CMK (cell line): ENCODE measurements around the gene ZFAND3.

Experiments used
- DNase-seq: peaks from one replicate; pipeline ENCODE4 v3.0.0-alpha.2; 2010; ENCODE audit warnings: low read depth

ZFAND3 gene

DNA sequence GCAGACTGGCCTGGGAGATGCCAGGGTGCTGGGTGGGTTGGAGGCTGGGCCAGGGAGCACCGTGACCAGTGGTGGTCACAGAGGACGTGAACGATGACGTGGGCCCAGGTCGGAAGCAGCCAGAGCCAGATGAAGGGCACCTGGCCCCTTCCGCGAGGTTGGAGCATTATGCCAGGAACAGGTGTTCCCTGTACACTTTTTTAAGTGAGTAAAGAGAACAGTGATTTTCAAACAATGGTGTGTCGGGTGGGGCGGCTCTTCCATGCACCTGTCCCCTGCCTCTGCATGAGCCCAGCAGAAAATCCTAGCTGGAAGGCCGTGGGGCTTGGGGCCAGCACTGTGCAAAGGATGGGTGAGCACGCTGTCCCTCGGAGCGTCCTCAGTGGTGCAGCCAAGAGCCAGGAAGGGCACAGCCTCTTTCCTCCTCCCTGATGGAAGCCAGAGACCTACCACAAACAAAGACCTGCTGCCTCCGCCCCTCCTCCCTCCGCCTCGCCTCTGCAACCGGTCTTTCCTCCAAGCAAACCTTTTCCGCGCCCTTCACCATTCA is 350.5 kb downstream of the ZFAND3 start:
- DNase-seq, result no peak

DNA sequence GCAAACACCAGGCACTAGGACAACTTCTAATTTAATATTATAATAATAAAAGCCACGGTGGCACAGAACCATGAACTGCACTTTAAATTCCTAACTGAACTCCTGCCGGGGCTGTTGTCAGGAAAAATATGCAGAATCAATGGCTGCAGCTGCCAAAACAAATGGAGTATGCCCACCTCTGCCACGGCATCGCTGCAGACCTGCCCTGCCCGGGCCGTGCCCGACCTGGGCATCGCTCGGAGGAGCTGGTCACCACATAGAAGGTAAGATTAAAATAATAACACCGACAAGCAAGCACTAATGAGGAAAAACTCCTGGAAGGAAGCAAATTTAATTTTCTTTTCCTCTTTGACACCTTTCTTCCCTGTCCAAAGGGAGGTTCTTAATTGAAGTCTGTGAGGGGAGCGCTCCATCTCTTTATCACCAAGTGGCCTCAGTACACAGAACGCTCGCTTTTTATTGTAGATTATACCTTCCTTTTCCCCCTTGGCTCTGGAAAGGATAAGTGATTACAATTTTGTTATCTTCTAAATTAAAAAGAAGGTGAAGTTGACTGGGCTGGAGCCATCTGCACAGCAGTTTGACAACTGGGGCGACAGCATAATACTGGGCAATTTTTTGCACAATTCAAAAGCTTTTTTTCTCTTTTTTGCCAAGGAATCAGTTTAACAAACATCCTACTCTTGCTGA is 351.3 kb downstream of the ZFAND3 start:
- DNase-seq, result no peak

DNA sequence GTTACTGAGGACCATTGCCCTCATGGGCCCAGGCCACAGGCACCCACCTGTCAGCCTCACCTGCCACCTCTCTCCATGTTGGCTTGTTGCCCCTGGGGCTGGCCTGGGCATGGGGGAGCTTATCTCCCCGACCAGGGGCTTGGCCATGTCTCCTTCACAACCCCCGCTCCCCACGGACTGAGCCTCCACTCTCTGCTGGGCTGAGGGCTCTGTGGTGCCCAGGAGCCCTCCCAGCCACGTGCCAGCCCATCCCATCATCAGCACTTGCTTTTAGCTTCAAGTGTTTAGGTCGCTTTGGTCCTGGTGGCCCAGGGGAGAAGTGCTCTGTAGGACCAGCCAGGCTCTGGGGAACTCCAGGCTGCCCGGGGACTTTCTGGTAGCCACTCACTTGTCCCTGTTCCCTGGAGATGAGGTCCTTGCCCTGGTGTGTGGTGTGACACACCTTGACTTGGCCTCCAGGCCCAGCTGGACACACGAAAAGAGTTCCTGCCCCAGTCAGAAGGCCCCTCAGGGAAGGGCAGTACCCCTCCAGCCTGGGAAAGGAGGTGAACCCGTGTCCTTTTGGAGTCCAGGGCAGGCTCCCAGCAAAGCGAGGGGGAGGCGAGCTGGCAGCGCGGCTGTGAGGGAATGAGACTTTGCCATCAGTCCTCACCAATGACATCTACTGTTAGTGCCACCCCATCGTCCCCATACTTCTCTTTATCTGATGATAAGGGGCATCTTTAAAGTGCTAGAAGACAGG is 352.6 kb downstream of the ZFAND3 start:
- no peak for DNase-seq

DNA sequence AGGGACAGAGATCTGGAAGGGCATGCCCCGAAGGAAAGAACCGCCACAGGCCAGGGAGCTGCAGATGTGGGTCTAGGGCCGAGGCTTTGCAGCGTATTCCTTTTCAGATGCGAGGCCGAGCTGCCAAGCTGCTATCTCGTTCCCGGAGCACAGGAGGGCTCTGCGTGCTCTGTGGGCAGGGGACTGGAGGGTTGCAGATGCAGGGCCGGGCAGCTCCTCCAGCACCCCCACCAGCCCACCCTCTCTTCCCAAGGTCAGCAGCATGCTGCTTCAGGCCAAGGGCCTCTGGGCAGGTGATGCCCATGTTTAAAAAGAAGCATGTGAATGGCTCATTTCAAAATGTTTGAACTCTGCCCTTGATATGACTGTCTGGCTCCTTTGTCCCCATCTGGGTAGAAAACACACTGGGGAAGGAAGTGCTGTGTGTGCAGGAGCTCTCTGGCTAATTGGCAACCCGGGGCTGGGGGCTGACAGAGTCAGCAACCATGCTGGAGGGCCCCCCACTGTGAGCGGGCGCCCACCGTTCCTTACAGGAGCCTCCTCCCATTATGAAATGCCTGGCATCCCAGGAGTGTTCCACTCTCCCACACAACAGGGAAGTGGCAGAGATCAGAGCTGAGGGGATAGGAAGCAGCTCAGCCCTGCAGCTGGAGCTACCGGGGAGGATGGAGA is 353.3 kb downstream of the ZFAND3 start:
- no peak for DNase-seq

DNA sequence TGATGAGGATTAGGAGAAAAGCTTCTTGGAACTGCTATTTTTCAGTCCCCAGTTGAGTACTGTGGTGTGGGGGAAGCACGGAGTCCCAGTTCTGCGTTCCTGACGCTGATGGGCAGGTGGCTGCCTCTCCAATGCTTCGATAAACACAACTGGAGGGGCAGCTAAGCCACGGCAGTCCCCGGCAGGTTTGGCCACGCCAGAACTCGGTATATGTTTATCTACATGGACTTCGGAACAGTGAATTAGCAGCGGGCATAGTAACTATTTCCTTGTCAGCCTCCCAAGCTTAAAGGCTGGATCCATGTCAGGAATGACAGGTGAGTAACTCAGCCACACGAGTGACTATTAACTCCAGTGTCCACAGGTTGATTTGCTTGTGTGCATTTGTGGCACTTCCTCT is 354.4 kb downstream of the ZFAND3 start:
- DNase-seq, result no peak

DNA sequence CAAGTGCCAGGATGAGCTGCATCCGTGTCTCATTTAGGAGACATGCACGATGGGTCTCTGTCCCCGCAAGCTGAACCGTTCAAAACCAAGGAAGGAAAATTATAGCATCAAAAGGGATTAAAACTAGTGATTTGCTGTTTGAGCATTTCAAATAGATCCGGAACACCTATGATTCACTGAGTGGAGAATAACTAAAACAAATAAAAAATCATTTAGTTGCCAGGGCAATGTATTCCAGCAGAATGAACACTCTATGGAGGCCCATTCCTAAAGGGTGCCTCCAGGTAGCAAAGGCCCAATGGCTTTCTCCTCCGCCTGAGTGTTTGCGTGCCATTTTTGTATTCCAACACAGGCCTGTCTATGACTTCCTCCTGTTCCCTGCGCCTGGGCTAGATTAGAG is 354.8 kb downstream of the ZFAND3 start:
- no peak for DNase-seq

DNA sequence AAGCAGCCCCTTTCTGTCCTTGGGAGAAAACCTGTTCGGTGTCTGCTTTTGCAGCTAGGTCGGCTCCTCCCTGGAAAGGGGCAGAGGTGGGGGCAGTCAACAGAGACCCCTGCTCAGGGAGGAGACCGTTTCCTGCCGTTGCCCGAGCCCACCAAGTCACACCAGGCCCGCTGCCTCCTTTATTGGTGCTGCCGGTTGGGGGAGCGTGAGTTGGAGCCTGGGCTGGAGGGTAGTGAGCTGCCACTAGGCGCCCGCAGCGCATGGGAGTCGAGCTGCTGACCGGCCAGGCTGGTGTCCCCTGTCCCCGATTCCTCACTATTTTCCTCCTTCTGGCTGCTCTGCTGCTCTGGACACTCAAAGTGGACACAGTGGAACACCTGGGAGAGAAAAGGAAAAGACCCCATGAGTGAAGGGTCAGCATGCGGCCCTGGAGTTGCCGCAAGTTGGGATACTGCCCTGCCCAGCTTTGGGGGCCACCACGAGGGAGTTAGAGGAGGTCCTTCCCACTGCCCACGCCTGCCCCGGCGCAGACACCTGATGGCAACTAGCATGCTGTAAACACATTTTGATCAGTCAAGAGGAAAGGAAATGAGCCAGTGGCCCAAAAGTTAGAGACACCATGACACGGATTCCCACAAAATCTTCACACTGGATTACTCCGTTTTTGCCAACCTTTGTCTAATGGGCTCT is 355.4 kb downstream of the ZFAND3 start:
- no peak for DNase-seq

DNA sequence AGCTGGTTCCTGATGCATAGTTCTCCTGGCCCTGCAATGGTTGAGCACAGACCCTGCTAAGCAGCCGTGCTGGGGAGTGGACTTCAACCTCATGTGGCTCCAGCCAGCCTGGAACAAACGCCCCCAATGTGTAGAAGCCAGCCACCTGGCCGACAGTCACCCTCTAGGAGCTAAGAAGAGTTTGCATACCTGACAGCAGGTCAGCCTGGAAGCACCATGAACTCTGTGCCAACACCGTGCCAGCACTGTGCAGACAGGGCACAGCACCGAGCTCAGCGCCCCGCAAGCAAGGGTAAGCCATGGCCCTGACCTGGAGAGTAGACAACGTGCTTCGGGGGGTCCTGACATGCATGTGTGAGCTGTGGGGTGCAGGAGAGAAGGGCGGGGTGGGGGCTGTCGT is 356.3 kb downstream of the ZFAND3 start:
- DNase-seq, result no peak

DNA sequence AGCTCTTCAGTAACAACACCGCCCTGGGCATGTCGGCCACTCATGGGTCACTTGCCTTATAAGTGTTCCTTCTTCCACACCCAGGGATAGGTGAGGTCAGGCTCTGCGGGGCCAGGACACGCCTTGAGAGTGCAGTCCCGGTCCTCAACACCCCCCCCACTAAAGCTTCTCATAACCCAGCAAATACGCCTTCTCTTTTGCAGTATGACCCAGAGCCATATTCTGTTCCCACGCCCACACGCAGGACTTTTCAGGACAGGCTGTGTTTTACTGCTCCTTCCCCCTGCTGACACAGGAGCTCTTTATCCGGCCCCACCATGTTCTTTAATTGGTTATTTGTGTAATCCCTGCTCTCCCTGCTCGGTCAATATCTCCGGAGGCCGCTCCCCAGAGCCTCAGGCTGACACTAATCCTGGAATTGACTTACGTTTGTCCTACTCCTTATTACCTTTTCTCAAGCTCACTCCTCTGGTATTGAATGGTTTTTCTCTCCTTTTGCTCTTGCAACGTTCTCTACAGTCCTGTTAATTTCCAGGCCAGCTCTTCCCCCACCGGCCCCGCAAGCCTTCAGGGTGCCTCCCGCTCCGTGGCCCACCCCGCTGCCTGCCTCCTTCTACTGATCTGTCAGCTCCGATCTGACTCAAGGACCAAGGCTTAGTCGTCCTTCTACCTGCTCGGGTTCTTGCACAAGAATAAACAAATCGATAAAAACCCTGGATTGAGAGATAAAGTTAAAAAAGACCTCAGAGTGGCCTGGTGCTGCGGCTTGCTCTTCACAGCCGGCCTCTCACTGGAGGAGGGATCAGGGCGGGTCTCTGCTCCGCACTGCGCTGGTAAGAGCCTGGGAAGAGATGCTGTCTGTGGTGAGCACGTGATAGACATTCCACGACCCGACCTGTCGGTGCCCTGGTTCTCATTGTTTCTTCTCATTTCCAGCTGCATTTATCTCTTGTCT is 357.5 kb downstream of the ZFAND3 start:
- no peak for DNase-seq

DNA sequence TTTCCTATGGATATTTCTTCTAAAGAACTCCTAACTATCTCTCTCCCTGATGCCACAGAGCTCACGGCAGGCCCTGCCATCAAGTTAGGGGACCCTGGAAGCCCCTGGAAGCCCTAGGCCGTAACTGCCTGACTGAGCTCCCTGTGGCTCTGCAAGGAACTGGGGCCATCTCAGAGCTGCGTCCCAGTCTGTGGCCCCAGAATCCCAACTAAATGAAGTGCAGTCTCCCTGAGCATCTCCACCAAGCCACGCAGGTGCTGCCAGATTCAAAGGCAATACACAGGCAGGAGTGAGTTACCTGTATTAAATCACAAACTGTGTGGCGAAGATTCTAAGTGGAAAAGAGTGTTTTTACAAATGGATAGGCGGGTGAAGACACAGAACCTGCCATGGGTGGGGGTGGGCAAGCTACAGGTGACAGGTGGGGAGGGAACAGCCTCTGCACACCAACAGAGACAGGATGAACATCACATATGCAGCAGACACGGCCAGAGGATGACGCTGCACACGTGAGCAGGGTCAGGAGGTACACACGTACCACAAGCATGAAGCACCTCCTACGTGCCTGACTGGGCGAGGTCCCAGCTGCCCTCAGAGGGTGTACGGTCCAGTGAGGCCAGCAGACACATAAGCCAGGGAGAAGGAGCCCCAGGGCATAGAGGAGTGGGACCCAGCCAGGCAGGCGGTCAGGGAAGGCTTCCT is 358.5 kb downstream of the ZFAND3 start:
- no peak for DNase-seq

DNA sequence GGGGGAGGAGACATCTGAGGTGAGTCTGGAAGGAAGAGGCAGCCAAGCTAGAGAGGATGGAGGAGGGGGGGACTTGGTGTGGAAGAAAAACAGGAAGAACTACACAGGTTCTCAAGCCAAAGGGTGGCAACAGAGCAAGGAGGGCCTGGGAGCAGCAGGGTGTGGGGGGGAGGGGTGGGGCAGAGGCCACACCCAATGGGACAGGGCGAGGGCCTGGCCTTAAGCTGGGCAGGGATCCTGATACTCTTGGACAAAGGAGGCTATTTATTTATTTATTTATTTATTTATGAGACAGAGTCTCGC is 359.0 kb downstream of the ZFAND3 start:
- DNase-seq, result no peak

DNA sequence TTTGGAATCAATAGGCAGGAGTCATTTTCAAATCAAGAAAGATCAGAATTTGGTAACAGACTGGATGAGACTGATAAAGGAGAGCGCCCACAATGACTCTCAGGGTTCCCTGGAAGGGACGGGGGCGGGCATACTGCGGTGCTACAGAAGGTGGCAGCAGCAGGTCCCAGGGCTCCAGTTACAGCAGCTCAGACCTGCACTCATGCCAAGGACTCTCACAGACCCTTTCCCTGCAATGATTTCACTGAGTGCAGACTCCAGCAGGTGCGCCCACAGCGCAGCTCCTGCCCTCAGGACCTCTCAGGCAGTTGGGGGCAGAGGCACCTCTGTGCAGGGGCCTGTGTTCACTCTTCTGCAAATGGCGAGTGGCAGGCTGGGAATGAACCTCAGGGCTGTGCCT is 359.8 kb downstream of the ZFAND3 start:
- DNase-seq, result no peak

DNA sequence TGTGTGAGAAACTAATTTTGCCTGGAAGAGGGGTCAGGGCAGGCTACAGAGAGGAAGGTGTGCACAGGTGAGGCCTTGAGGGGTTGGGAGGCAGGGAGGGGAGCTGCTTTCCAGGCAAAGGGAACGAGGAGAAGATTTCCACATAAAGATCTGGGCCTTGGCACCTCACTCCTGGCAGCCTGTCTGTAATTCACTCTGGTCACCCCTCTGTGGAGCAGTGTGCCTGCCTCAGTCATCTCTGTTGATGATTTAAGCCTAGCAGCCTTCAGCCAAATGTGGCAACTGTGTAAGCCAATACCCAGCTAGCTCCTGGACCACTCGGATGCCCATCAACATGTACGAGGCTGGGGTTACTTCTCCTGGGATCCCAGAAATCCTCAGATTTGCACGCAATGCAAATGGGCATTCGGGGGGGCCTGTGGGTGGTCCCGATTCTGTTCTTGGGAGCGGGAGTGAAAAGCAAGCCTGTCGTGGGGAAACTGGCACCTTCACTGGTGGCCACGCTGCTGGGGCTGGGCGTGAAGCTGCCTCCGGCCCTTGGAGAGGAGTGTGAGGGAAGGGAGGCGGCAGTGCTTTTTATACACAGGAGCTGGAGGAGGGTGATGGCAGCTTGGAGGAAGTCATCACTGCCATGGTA is 360.4 kb downstream of the ZFAND3 start:
- no peak for DNase-seq

DNA sequence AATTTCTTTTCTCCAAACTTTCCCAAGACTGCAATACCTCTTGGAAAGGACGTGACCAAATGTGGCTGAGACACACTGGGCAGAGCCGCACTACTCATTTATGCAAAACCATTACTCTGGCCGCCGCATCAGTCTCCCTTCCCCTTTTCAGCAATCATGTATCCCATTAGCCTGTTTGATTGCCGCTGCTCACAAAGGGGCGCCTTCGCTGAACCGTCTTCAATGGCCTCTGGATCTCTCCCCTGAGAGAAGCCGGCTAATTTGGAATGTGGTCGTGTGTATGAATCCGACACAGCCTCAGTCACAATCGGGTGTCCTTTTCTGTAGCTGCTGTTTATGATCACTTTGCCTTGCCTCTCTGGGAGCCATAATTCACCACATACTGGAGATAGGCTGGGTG is 361.1 kb downstream of the ZFAND3 start:
- DNase-seq, result no peak

DNA sequence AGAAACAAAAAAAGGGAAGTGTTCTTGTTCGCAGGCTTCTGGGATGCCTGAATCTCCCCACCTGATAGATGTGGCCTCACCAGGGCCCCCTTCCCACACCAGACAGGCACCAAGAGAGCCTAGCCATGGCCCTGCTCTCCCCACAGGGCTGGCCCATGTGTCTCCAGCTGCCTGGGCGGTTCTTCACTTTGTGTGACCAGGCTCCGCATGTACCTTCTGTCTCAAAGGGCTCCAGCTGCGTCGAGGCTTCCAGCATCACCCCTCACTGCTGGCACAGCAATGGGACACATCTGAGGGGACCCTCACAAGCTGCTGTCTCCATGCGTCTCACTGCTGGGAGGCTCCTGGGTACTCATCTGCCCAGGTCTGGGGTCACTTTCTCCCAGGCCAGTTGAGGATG is 362.9 kb downstream of the ZFAND3 start:
- DNase-seq, result no peak

DNA sequence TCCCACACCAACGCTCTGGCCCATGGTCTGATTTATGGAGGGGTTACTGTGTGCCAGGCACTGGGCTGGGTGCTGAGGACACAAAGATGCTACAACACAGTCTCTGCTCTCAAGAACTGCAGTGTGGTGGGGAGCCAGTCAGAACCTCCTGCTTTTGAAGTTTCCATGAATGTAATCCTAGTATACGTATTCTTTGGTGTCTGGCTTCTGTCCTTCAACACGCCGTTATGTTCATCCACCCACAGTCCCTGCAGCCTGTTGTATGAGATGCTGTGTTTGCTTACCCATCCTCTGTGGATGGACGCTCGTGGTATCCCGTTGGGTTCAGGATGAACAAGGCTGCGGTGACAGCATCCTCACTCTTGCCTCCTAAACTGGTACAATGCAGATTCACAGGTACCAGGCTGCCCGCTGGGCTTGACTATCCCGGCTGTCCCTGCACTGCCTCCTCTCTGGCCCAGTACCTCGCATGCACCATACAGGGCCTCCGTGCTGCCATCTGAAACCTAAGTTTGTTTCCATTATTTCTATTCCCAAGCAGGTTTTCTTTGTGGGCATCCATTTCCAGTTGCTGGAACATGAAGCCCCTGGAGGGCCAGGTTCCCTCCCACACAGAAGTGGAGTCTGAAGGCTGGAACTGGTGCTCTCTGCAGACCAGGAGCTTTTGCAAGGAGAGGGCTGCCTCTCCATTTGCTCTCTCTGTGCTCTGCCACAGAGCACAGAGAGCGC is 364.5 kb downstream of the ZFAND3 start:
- DNase-seq, result no peak

DNA sequence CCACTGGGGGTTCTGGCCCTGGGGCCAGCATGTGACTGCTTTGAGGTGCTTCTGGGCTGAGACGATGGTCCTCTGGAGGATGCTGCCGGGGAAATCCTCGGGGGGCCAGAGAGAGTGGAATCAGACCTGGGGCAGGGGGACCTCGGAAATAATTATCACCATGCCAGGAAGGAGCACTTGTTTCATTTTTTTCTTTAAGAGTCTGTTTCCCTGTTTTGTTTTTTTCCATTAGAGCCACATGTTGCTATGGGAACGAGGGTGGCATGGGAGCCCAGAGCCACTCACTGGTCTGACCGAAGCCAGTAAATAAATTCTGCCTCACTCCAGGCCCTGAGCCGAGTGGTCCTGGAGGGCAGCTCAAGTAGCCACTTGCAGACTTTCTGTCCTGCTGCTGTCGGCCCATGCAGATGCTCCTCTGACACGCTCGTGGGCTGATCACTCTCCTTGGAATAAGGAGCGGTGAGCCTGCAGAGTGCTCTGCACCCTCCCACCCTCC is 365.1 kb downstream of the ZFAND3 start:
- no peak for DNase-seq

DNA sequence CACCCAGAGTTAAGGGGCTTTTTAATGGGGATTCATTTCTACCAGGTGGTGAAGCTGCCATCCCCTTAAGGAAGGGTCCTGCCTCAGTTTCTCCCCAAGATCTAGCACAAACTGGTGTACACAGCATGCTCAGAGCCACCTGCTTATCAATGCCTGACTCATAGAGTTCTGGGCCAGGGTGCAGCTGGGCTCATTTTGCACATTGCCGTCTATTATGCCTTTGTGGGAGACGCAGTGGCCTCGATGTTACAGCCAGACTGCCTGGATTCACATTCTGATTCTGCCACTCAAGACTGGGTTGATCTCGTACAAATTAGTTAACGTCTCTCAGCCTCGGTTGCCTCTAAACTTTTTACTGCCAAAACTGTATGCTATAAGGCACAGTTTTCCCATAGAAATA is 365.7 kb downstream of the ZFAND3 start:
- DNase-seq, result no peak

DNA sequence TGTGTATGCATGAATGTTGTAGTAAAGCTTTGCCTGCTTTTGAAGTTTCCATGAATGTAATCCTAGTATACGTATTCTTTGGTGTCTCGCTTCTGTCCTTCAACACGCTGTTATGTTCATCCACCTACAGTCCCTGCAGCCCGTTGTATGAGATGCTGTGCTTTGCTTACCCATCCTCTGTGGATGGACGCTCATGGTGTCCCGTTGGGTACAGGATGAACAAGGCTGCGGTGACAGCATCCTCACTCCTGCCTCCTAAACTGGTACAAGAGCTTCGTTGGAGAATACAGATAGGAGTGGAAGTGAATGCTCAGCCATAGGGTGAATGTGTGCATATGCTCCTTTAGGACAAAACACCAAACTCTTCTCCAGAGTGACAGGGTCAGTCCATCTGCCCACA is 366.2 kb downstream of the ZFAND3 start:
- DNase-seq, result no peak

DNA sequence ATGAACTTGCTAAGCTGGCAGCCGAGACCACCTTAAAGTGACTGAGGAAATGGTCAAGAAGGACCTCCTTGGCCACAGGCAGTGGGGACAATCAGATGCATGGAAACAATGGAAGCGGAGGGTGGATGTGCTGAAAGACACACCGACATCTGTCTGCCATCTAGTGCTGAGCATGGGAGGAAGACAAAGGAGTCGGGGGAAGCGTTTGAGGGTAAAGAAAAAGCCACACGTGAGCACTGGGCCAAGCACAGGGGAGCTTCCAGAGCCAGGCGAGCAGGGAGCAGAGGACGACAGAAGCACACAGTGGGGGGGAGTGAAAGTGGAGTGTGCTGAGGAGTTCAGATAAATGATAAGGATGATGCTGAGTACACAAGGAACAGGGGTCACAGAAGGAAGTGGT is 367.8 kb downstream of the ZFAND3 start:
- DNase-seq, result no peak
